RCC 7860 (cell line): Measurements from ENCODE around the gene MRM2.

ENCODE experiments used
- DNase-seq: peaks from one replicate; pipeline ENCODE4 v3.0.0-alpha.2; 2015; ENCODE audit warnings: low spot score
- FAIRE-seq: peaks from 2 replicates; lab custom pipeline; 2012; peaks lifted over from hg19 to GRCh38; lab: Jason Lieb, UNC

MRM2 gene

GRCh38 chr7:2241580-2242540 lies at the start of gene MRM2, which contains the start of gene NUDT1:
MRM2 (minus strand) TSS chr7:2242205; CDS start chr7:2242169, 36 bp downstream.
NUDT1 (plus strand) TSS chr7:2242226; CDS start chr7:2244575, 2,349 bp downstream.
- DNase-seq, result peak; percentile 71
- no peak for FAIRE-seq

- no peak for DNase-seq
- no peak for FAIRE-seq
Measured at GRCh38 chr7:2290877-2291276, 48.9 kb upstream of the MRM2 start.

- no peak for FAIRE-seq
- DNase-seq, result no peak
Measured at GRCh38 chr7:2289621-2290020, 47.6 kb upstream of the MRM2 start.

GRCh38 chr7:2289111-2289586 lies 47.1 kb upstream of the MRM2 start:
- no peak for DNase-seq
- FAIRE-seq, result no peak

- no peak for FAIRE-seq
- no peak for DNase-seq
Measured at GRCh38 chr7:2288503-2288902, 46.5 kb upstream of the MRM2 start.

GRCh38 chr7:2287745-2288144 lies 45.7 kb upstream of the MRM2 start:
- FAIRE-seq, result no peak

GRCh38 chr7:2283074-2283473 lies 41.1 kb upstream of the MRM2 start:
- no peak for FAIRE-seq
- DNase-seq, result no peak

More at GRCh38 chr7:2287745-2288144, 45.7 kb upstream of the MRM2 start:
- no peak for DNase-seq

- DNase-seq, result no peak
- no peak for FAIRE-seq
Measured at GRCh38 chr7:2282185-2282751, 40.3 kb upstream of the MRM2 start.

GRCh38 chr7:2281541-2281940 lies 39.5 kb upstream of the MRM2 start:
- FAIRE-seq (no peak), DNase-seq (no peak)

- no peak for FAIRE-seq
- no peak for DNase-seq
Measured at GRCh38 chr7:2280424-2280823, 38.4 kb upstream of the MRM2 start.

- DNase-seq, result no peak
- no peak for FAIRE-seq
Measured at GRCh38 chr7:2279896-2280295, 37.9 kb upstream of the MRM2 start.

GRCh38 chr7:2278026-2278425 lies 36.0 kb upstream of the MRM2 start:
- DNase-seq (no peak), FAIRE-seq (no peak)

GRCh38 chr7:2276107-2276506 lies 34.1 kb upstream of the MRM2 start:
- DNase-seq (no peak), FAIRE-seq (no peak)

GRCh38 chr7:2275101-2275500 lies 33.1 kb upstream of the MRM2 start:
- no peak for FAIRE-seq
- DNase-seq, result no peak

GRCh38 chr7:2274666-2275065 lies 32.7 kb upstream of the MRM2 start:
- FAIRE-seq, result no peak
- DNase-seq, result no peak

GRCh38 chr7:2273866-2274265 lies 31.9 kb upstream of the MRM2 start:
- FAIRE-seq, result no peak

GRCh38 chr7:2272031-2272430 lies 30.0 kb upstream of the MRM2 start:
- DNase-seq (no peak), FAIRE-seq (no peak)

More at GRCh38 chr7:2273866-2274265, 31.9 kb upstream of the MRM2 start:
- no peak for DNase-seq

- no peak for DNase-seq
- FAIRE-seq, result no peak
Measured at GRCh38 chr7:2271273-2272026, 29.4 kb upstream of the MRM2 start.

- no peak for FAIRE-seq
- no peak for DNase-seq
Measured at GRCh38 chr7:2270495-2270894, 28.5 kb upstream of the MRM2 start.

- FAIRE-seq, result no peak
Measured at GRCh38 chr7:2269991-2270460, 28.0 kb upstream of the MRM2 start.

More at GRCh38 chr7:2269991-2270460, 28.0 kb upstream of the MRM2 start:
- DNase-seq, result no peak
